HEK293T (cell line): Measurements from ENCODE around the gene NUMBL.

Experiments
- CTCF ChIA-PET: fragments of 350-600 bp; formaldehyde crosslinking; extraction: SDS; loops from one replicate; lab custom pipeline; 2021; ENCODE audit warnings: antibody characterized with exemption, inconsistent platforms; lab: Yijun Ruan, JAX
- POLR2A ChIA-PET: fragments of 350-600 bp; formaldehyde crosslinking; extraction: SDS; loops from one replicate; lab custom pipeline; 2020; ENCODE audit warnings: antibody characterized with exemption, inconsistent platforms; lab: Yijun Ruan, JAX
- DNase-seq: peaks from one replicate; pipeline ENCODE4 v3.0.0; 2012; ENCODE audit warnings: mixed read lengths; ENCODE audit errors: extremely low spot score
- ARNT ChIP-seq: fragments of 450-650 bp; IDR thresholded peaks from 2 replicates; pipeline ENCODE4 v1.6.1; 2017; ENCODE audit warnings: mild to moderate bottlenecking
- BHLHE40 ChIP-seq: fragments of 450-650 bp; IDR thresholded peaks from 2 replicates; pipeline ENCODE4 v1.6.1; 2016; ENCODE audit warnings: mild to moderate bottlenecking, moderate library complexity, borderline replicate concordance
- CTBP1 ChIP-seq: fragments of 450-650 bp; IDR thresholded peaks from 2 replicates; pipeline ENCODE4 v1.6.1; 2016; ENCODE audit warnings: borderline replicate concordance
- ELF4 ChIP-seq: fragments of 450-650 bp; IDR thresholded peaks from 2 replicates; pipeline ENCODE4 v1.6.1; 2017; ENCODE audit warnings: antibody characterized with exemption
- FOXA1 ChIP-seq: fragments of 450-650 bp; IDR thresholded peaks from 2 replicates; pipeline ENCODE4 v1.6.1; 2016; ENCODE audit warnings: mild to moderate bottlenecking
- FOXK2 ChIP-seq: fragments of 450-650 bp; IDR thresholded peaks from 2 replicates; pipeline ENCODE4 v1.6.1; 2016; ENCODE audit warnings: mild to moderate bottlenecking
- FOXM1 ChIP-seq: fragments of 450-650 bp; IDR thresholded peaks from 2 replicates; pipeline ENCODE4 v1.6.1; 2017; ENCODE audit warnings: mild to moderate bottlenecking, borderline replicate concordance
- HDGF ChIP-seq: fragments of 450-650 bp; IDR thresholded peaks from 2 replicates; pipeline ENCODE4 v1.6.1; 2017; ENCODE audit warnings: antibody characterized with exemption, borderline replicate concordance
- L3MBTL2 ChIP-seq: fragments of 450-650 bp; conservative IDR thresholded peaks from 2 replicates; pipeline ENCODE4 v1.6.1; 2016; ENCODE audit warnings: mild to moderate bottlenecking
- LEF1 ChIP-seq: fragments of 450-650 bp; IDR thresholded peaks from 2 replicates; pipeline ENCODE4 v1.6.1; 2017; ENCODE audit warnings: mild to moderate bottlenecking, borderline replicate concordance
- NFRKB ChIP-seq: fragments of 450-650 bp; IDR thresholded peaks from 2 replicates; pipeline ENCODE4 v1.6.1; 2016; ENCODE audit warnings: mild to moderate bottlenecking, moderate library complexity
- PKNOX1 ChIP-seq: fragments of 450-650 bp; IDR thresholded peaks from 2 replicates; pipeline ENCODE4 v1.6.1; 2016
- SP1 ChIP-seq: fragments of 450-650 bp; IDR thresholded peaks from 2 replicates; pipeline ENCODE4 v1.6.1; 2017
- SUZ12 ChIP-seq: fragments of 450-650 bp; IDR thresholded peaks from 2 replicates; pipeline ENCODE4 v1.6.1; 2016; ENCODE audit warnings: mild to moderate bottlenecking
- TARDBP ChIP-seq: fragments of 450-650 bp; IDR thresholded peaks from 2 replicates; pipeline ENCODE4 v1.6.1; 2016
- ZNF384 ChIP-seq: fragments of 450-650 bp; IDR thresholded peaks from 2 replicates; pipeline ENCODE4 v1.6.1; 2016

The NUMBL gene

GRCh38 chr19:40646743-40647254 lies 43.7 kb downstream of the NUMBL start:
- CTCF ChIA-PET, result interaction anchor here (1.1 to 3.7 kb wide), 3 partner anchors 13 to 481 kb away, joined by 3 to 34 read pairs (median 5); no protein-coding TSS in a partner anchor

GRCh38 chr19:40642757-40643305 lies 47.6 kb downstream of the NUMBL start:
- CTCF ChIA-PET, result no interaction called here
- no peak for TF ChIP-seq TARDBP
- TF ChIP-seq LEF1, result no peak
- TF ChIP-seq ZNF384, result no peak
- POLR2A ChIA-PET, result no interaction called here
- no peak for DNase-seq

More at GRCh38 chr19:40646743-40647254, 43.7 kb downstream of the NUMBL start:
- DNase-seq, result no peak
- POLR2A ChIA-PET, result interaction anchor here (1.5 to 1.7 kb wide), 2 partner anchors 16 to 106 kb away, joined by 3 to 4 read pairs; no protein-coding TSS in a partner anchor
- TF ChIP-seq FOXK2 (no peak), SP1 (no peak), SUZ12 (no peak), NFRKB (no peak), ELF4 (no peak), HDGF (no peak), BHLHE40 (no peak)

GRCh38 chr19:40642051-40642706 lies 48.3 kb downstream of the NUMBL start:
- TF ChIP-seq ARNT (no peak), HDGF (no peak), NFRKB (no peak), ZNF384 (no peak), ELF4 (no peak), PKNOX1 (no peak), FOXM1 (no peak), CTBP1 (no peak), SP1 (no peak), FOXK2 (no peak), LEF1 (no peak), BHLHE40 (no peak), TARDBP (no peak), L3MBTL2 (no peak), FOXA1 (no peak), SUZ12 (no peak)
- DNase-seq, result no peak
- ChIA-PET POLR2A (no interaction called here), CTCF (no interaction called here)

GRCh38 chr19:40641281-40641680 lies 49.2 kb downstream of the NUMBL start:
- CTCF ChIA-PET, result no interaction called here
- no peak for TF ChIP-seq NFRKB
- no peak for TF ChIP-seq PKNOX1
- no peak for TF ChIP-seq CTBP1
- no peak for TF ChIP-seq ZNF384
- no peak for TF ChIP-seq FOXA1
- TF ChIP-seq BHLHE40, result no peak
- TF ChIP-seq ELF4, result no peak
- no peak for TF ChIP-seq L3MBTL2
- TF ChIP-seq LEF1, result no peak
- TF ChIP-seq HDGF, result no peak
- no peak for TF ChIP-seq FOXM1
- TF ChIP-seq SUZ12, result no peak
- no peak for DNase-seq
- POLR2A ChIA-PET, result no interaction called here

- DNase-seq, result no peak
- POLR2A ChIA-PET, result no interaction called here
- TF ChIP-seq LEF1 (no peak), ZNF384 (no peak), SUZ12 (no peak), HDGF (no peak), CTBP1 (no peak), ELF4 (no peak), TARDBP (no peak), PKNOX1 (no peak), FOXM1 (no peak), FOXA1 (no peak), BHLHE40 (no peak), NFRKB (no peak), FOXK2 (no peak), SP1 (no peak), ARNT (no peak), L3MBTL2 (no peak)
- CTCF ChIA-PET, result no interaction called here
These were observed 49.7 kb downstream of the NUMBL start for GRCh38 chr19:40640744-40641143.

- ChIA-PET CTCF (no interaction called here), POLR2A (no interaction called here)
- TF ChIP-seq L3MBTL2, result no peak
- TF ChIP-seq TARDBP, result no peak
- no peak for TF ChIP-seq ARNT
- no peak for TF ChIP-seq FOXK2
- TF ChIP-seq FOXA1, result no peak
- no peak for TF ChIP-seq ZNF384
- TF ChIP-seq SUZ12, result no peak
- no peak for TF ChIP-seq BHLHE40
- no peak for TF ChIP-seq LEF1
- no peak for TF ChIP-seq NFRKB
- no peak for TF ChIP-seq SP1
- TF ChIP-seq CTBP1, result no peak
- TF ChIP-seq HDGF, result no peak
- TF ChIP-seq FOXM1, result no peak
- TF ChIP-seq PKNOX1, result no peak
- TF ChIP-seq ELF4, result no peak
- no peak for DNase-seq
These were observed 50.8 kb downstream of the NUMBL start for GRCh38 chr19:40639638-40639982.
